Skeletal muscle tissue (tissue), 4 donors: ENCODE data around the gene NRXN3. TPM values are rescaled to one million over a fixed set of nuclear protein-coding genes. Genes with fewer than 3 reads are reported as not detected.

Source experiments
- H3K27ac ChIP-seq: one replicate; pipeline ENCODE4 v1.7.0; 2013; ENCODE audit warnings: mild to moderate bottlenecking, low read depth, low read length, inconsistent platforms
- H3K27me3 ChIP-seq, 3 donors: one replicate each; pipeline ENCODE4 v1.7.0; 2013; ENCODE audit warnings: low read length in 3 of 3; ENCODE audit not compliant: control insufficient read depth in 3 of 3, insufficient read depth in 3 of 3
- H3K36me3 ChIP-seq, 3 donors: one replicate each; pipeline ENCODE4 v1.7.0; 2013; ENCODE audit warnings: low read length in 3 of 3; ENCODE audit not compliant: control insufficient read depth in 3 of 3, insufficient read depth in 3 of 3
- H3K4me1 ChIP-seq, 3 donors: one replicate each; pipeline ENCODE4 v1.7.0; 2013; ENCODE audit warnings: low read length in 3 of 3, mild to moderate bottlenecking in 3 of 3; ENCODE audit not compliant: control insufficient read depth in 3 of 3, insufficient read depth in 3 of 3
- H3K4me3 ChIP-seq, 3 donors: one replicate each; pipeline ENCODE4 v1.7.0; 2013; ENCODE audit warnings: low read length in 3 of 3
- H3K9ac ChIP-seq, 3 donors: one replicate each; pipeline ENCODE4 v1.7.0; 2013; ENCODE audit warnings: low read length in 3 of 3, mild to moderate bottlenecking in 3 of 3, moderate library complexity in 2 of 3, low read depth in 1 of 3
- H3K9me3 ChIP-seq, 3 donors: one replicate each; pipeline ENCODE4 v1.7.0; 2013; ENCODE audit warnings: low read length in 3 of 3; ENCODE audit not compliant: control insufficient read depth in 3 of 3
- total RNA-seq: library from RNA; depleted of rRNA; stranded (reverse); fragments of >200 nt; gene quantifications from one replicate; pipeline ENCODE4 v1.2.3, GENCODE V29; 2014
- donor health status: Osteomylitis.

The NRXN3 gene
- total RNA-seq, 1 donor from 2014 or later: 0.52 TPM

DNA sequence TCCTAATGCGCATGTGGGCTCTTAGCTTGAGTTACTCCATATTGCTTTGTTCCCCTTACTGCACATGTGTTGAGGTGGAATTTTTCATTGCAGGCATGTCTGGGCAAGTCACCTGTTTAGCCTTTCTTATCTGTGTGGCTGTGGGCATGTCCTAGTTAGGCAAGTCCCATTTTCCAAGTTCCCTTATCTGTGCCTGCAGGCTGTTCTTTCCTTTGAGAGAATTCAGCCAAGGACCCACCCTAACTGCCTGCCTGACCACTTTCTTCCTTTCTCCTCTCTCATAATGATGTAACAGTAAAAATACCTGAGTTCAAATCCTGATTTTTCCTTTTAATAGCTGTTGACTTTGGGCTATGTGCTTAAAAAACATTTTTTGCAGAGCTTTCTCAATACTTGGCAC lies 870.6 kb downstream of the NRXN3 start:
- no peak overlapping the region for H3K4me3 ChIP-seq
- no peaks in the 10 kb centered on the region for H3K27me3 ChIP-seq
- H3K4me1 ChIP-seq: peaks cover 0 to 8% (median 3%) of the 10 kb centered on the region in 3 donors
- H3K36me3 ChIP-seq: no peaks in the 10 kb centered on the region
- peaks cover 0 to 3% (median 0%) of the 10 kb centered on the region in 3 donors for H3K9me3 ChIP-seq
- H3K27ac ChIP-seq: no peak overlapping the region
- no peak overlapping the region for H3K9ac ChIP-seq

DNA sequence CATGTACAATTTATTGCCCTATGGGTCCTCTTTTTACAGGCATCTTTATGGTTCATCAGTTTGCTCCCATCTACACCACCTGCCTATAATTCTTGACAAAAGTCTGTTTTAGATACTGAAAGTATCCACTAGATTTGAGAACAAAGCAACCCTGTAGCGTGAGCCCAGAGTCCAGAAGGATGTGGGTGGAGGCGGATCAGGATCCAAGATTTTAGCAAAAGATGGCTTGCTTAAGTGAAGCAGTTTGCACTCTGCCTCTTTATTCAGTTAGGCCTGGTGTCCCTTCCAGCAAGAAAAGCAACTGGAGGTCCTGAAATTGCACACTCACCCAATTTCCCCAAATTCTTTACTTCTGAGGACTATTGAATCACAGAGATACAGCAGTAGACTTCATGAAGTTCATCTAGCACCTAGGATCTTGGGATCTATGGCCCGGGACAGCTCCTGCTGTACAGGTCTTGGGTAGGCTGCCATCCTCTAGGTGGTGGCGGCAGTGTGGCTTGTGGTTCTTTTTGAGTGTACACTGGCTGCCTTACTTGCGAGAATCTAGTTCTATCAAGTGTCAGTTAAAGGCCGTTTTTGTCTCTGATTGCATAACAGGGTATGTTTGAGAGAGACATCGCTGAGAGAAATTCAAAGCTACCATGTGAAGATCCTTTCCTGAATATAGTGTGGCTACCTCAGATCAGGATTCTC lies 873.2 kb downstream of the NRXN3 start:
- Histone ChIP-seq H3K4me3 (no peak overlapping the region), H3K27me3 (no peaks in the 10 kb centered on the region), H3K9ac (peak overlapping the region in 1 of 3 donors; percentile 17), H3K36me3 (no peaks in the 10 kb centered on the region), H3K4me1 (no peaks in the 10 kb centered on the region), H3K9me3 (peaks cover 0 to 3% (median 0%) of the 10 kb centered on the region in 3 donors), H3K27ac (no peak overlapping the region)

- no peaks in the 10 kb centered on the region for H3K36me3 ChIP-seq
- peaks cover 0 to 3% (median 0%) of the 10 kb centered on the region in 3 donors for H3K9me3 ChIP-seq
- H3K27ac ChIP-seq: no peak overlapping the region
- no peak overlapping the region for H3K4me3 ChIP-seq
- H3K4me1 ChIP-seq: no peaks in the 10 kb centered on the region
- H3K9ac ChIP-seq: no peak overlapping the region
- no peaks in the 10 kb centered on the region for H3K27me3 ChIP-seq
Measured at GRCh38 chr14:79044894-79045624, 874.9 kb downstream of the NRXN3 start.

DNA sequence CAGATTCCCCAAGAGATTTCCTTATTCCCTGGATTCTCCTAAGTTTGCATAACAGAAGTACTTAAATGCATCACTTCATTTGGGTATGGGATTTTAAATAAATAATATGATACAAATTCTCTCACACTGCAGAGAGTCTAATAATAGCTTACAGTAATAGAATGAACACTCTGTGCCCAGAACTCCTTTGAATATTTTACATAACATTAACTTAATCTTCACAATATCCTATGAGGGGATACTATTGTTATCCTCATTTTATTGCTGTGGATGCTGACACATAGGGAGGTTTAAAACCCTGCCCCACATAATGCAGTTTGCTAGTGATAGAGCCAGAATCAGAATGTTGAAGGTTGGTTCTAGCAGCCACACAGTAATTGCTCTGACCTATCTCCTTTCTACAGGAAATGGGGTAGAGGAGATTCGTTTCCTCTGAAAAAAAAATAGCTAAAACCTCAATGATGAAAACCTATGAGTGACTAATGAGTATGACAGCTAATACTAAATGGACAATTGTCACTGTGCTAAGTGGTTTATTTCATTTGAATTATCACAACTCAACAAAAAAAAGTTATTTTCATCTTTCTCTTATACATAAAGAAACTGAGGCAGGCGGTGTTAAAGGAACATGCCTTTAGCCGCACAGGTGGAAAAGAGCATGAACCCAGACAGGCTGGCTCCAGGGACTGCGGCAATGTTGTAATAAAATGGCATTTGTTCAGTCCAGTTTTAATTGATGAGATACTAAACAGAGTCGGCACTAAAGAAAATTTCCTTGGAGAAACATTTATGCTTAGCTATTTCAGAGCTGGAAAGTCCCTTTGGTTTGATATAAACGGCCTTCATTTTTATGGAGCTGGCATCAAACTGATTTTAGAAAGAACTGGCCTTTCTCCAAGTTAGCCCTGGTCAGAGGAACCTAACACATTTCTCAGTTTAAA lies 880.9 kb downstream of the NRXN3 start:
- Histone ChIP-seq H3K36me3 (no peaks in the 10 kb centered on the region), H3K9ac (no peak overlapping the region), H3K9me3 (no peaks in the 10 kb centered on the region), H3K4me3 (no peak overlapping the region), H3K27ac (no peak overlapping the region), H3K4me1 (peaks cover 0 to 3% (median 0%) of the 10 kb centered on the region in 3 donors), H3K27me3 (no peaks in the 10 kb centered on the region)

GRCh38 chr14:79051742-79052141 lies 881.6 kb downstream of the NRXN3 start:
- Histone ChIP-seq H3K9me3 (no peaks in the 10 kb centered on the region), H3K27me3 (no peaks in the 10 kb centered on the region), H3K9ac (no peak overlapping the region), H3K27ac (no peak overlapping the region), H3K4me3 (no peak overlapping the region), H3K4me1 (peaks cover 0 to 6% (median 0%) of the 10 kb centered on the region in 3 donors), H3K36me3 (no peaks in the 10 kb centered on the region)

DNA sequence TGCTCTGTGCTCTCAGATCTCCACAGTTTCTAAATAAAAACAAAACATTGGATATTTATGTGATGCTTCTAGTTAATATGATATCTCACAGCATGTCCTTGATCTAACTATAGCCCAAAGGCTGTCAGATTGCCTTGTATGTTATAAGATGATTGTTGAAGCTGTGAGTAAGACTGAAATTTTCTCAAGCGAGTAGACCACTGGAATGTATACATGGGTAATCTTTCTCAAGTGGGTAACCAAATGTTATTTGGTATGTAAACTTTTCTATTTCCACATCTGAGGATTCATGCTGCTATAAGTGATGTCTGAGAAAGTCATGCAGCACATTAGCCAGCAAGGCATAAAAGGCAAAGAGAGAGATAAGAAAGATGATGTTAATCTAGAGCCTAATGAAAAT lies 886.7 kb downstream of the NRXN3 start:
- no peak overlapping the region for H3K27ac ChIP-seq
- no peak overlapping the region for H3K4me3 ChIP-seq
- no peak overlapping the region for H3K9ac ChIP-seq

DNA sequence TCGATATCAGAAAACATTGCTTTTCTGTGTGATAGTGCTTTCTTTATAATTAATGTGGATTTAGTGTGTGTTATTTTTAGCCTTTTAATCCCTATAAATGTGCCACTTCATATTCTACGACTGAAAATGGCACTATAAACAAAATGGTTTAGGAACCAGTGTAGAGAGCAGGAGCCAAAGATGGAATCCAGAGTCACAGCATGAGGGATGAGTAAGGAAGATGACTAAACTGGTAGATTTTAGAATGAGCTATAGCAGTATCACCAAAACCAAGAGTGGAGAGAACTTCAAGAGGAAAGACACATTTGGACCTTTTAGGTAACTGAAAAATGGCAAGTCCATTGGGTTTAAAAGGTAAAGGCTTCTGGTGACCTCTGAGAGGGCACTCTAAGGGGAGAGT lies 887.2 kb downstream of the NRXN3 start:
- no peak overlapping the region for H3K4me3 ChIP-seq
- peaks cover 0 to 3% (median 0%) of the 10 kb centered on the region in 3 donors for H3K27me3 ChIP-seq
- H3K27ac ChIP-seq: no peak overlapping the region
- H3K9me3 ChIP-seq: no peaks in the 10 kb centered on the region
- no peak overlapping the region for H3K9ac ChIP-seq
- peaks cover 0 to 11% (median 0%) of the 10 kb centered on the region in 3 donors for H3K4me1 ChIP-seq
- H3K36me3 ChIP-seq: no peaks in the 10 kb centered on the region

More for the DNA sequence above, 886.7 kb downstream of the NRXN3 start:
- H3K27me3 ChIP-seq: no peaks in the 10 kb centered on the region
- H3K4me1 ChIP-seq: peaks cover 0 to 11% (median 0%) of the 10 kb centered on the region in 3 donors
- no peaks in the 10 kb centered on the region for H3K9me3 ChIP-seq
- no peaks in the 10 kb centered on the region for H3K36me3 ChIP-seq

DNA sequence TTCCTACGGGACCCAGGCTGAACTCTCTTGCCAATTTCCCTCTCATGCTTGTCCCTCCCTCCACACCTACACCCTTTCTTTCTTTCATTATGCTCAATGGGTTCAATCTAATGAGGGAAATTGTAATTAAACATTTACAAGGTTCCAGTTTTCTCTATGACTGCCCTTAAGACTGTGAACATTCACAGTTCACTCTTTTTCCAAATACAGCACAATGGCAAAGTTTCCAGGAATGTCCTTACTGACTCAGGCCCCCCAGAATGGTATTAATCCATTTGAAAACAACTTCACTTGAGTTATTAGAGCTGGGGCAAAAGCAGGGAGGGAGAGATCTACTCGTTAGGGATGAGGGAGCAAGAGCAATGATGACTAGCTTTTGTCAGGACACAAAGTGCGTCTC lies 892.1 kb downstream of the NRXN3 start:
- Histone ChIP-seq H3K27ac (no peak overlapping the region), H3K27me3 (peaks cover 0 to 3% (median 0%) of the 10 kb centered on the region in 3 donors), H3K4me1 (peaks cover 0 to 3% (median 0%) of the 10 kb centered on the region in 3 donors), H3K36me3 (no peaks in the 10 kb centered on the region), H3K9ac (no peak overlapping the region), H3K9me3 (no peaks in the 10 kb centered on the region), H3K4me3 (no peak overlapping the region)

DNA sequence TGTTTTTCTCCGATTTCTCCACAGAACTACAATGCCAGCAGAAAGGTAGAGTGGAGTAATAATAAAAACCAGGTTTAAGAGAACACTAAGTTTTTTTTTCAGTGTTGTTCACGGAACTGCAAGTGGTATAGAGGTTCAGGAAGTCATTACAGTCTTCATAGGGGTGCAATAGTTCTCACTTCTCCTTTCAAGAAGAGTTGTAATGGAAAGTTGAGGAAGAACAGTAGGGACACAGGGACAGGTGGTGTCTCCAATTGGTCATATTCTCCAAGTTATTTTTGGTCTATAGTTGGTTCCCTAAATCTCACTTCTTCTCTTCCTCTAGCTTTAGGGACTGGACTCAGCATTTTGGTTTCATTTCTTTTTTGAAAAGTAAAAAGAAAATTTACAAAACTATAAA lies 894.0 kb downstream of the NRXN3 start:
- Histone ChIP-seq H3K9me3 (no peaks in the 10 kb centered on the region), H3K9ac (no peak overlapping the region), H3K4me3 (no peak overlapping the region), H3K36me3 (no peaks in the 10 kb centered on the region), H3K27me3 (peaks cover 0 to 3% (median 0%) of the 10 kb centered on the region in 3 donors), H3K27ac (no peak overlapping the region), H3K4me1 (no peaks in the 10 kb centered on the region)
